HEK293T (cell line): ENCODE results near the gene KIF3A.

Experiments
- BHLHE40 ChIP-seq: fragments of 450-650 bp; IDR thresholded peaks from 2 replicates; pipeline ENCODE4 v1.6.1; 2016; ENCODE audit warnings: mild to moderate bottlenecking, moderate library complexity, borderline replicate concordance
- PKNOX1 ChIP-seq: fragments of 450-650 bp; IDR thresholded peaks from 2 replicates; pipeline ENCODE4 v1.6.1; 2016
- SUZ12 ChIP-seq: fragments of 450-650 bp; IDR thresholded peaks from 2 replicates; pipeline ENCODE4 v1.6.1; 2016; ENCODE audit warnings: mild to moderate bottlenecking
- TARDBP ChIP-seq: fragments of 450-650 bp; IDR thresholded peaks from 2 replicates; pipeline ENCODE4 v1.6.1; 2016
- ZNF384 ChIP-seq: fragments of 450-650 bp; IDR thresholded peaks from 2 replicates; pipeline ENCODE4 v1.6.1; 2016

GRCh38 chr5:132674671-132675506, 62.5 kb downstream of the KIF3A start:
- TF ChIP-seq SUZ12, result no peak
- TF ChIP-seq TARDBP, result no peak
- no peak for TF ChIP-seq BHLHE40
- no peak for TF ChIP-seq ZNF384
- TF ChIP-seq PKNOX1, result no peak
